ENCODE data around the gene USP44.
"Not testable (repeated sequence)": the region's sequence is repeated elsewhere in the genome, so short reads cannot be mapped to it uniquely, and the experiment has no call there.

The USP44 gene

GRCh38 chr12:95551305-95551704 is at the start of gene USP44:
TSS of gene USP44 (minus strand) at chr12:95551476. CDS start at chr12:95534256, 17,220 bp downstream.
- DNase-seq: no peak

GRCh38 chr12:95600567-95600966 is 49.3 kb upstream of the USP44 start:
- DNase-seq: no peak

- no peak for DNase-seq
Observed at GRCh38 chr12:95599880-95600279, 48.6 kb upstream of the USP44 start.

- DNase-seq: no peak
Observed at GRCh38 chr12:95594136-95594535, 42.9 kb upstream of the USP44 start.

GRCh38 chr12:95593266-95593871 is 42.1 kb upstream of the USP44 start:
- DNase-seq: no peak

- no peak for DNase-seq
Observed at GRCh38 chr12:95591731-95592130, 40.5 kb upstream of the USP44 start.

- DNase-seq: no peak
Observed at GRCh38 chr12:95590775-95591174, 39.5 kb upstream of the USP44 start.

GRCh38 chr12:95583933-95584332 is 32.7 kb upstream of the USP44 start:
- no peak for DNase-seq

GRCh38 chr12:95582230-95583058 is 31.2 kb upstream of the USP44 start:
- no peak for DNase-seq

- DNase-seq: no peak
Observed at GRCh38 chr12:95577820-95578219, 26.5 kb upstream of the USP44 start.

- DNase-seq: no peak
Observed at GRCh38 chr12:95574799-95575452, 23.6 kb upstream of the USP44 start.

- no peak for DNase-seq
Observed at GRCh38 chr12:95573951-95574576, 22.8 kb upstream of the USP44 start.

GRCh38 chr12:95571369-95571768 is 20.1 kb upstream of the USP44 start:
- no peak for DNase-seq

- not testable (repeated sequence) for DNase-seq
Observed at GRCh38 chr12:95568045-95568444, 16.8 kb upstream of the USP44 start.

GRCh38 chr12:95557625-95558024 is 6.3 kb upstream of the USP44 start:
- DNase-seq: no peak

- DNase-seq: no peak
Observed at GRCh38 chr12:95554532-95555071, 3.3 kb upstream of the USP44 start.

- DNase-seq: no peak
Observed at GRCh38 chr12:95553197-95553943, 2.1 kb upstream of the USP44 start.

GRCh38 chr12:95551913-95552516 is 739 bp upstream of the USP44 start:
- DNase-seq: no peak

GRCh38 chr12:95549392-95550084 is 1.7 kb downstream of the USP44 start:
- no peak for DNase-seq

GRCh38 chr12:95548539-95549391 is 2.5 kb downstream of the USP44 start:
- DNase-seq: no peak

Data from NCI-H1048 (cell line).